GM12878 (cell line): ENCODE results near the gene MBD6. TPM values are rescaled to one million over a fixed set of nuclear protein-coding genes. Genes with fewer than 3 reads are reported as not detected.

Experiments
- ATF2 ChIP-seq: IDR thresholded peaks from 2 replicates; pipeline ENCODE4 v1.6.1; 2012; ENCODE audit warnings: low read length, inconsistent platforms
- ATF7 ChIP-seq: fragments of 450-650 bp; IDR thresholded peaks from 2 replicates; pipeline ENCODE4 v1.6.1; 2016; ENCODE audit warnings: low read depth, mild to moderate bottlenecking
- BHLHE40 ChIP-seq, 2 experiments: fragments of 450-650 bp in 1 of 2; IDR thresholded peaks; 2 replicates each; pipeline ENCODE4 v1.6.1; 2011 to 2017; ENCODE audit warnings: low read depth in 2 of 2, borderline replicate concordance in 1 of 2, improper control_type of control experiment in 1 of 2, low read length in 1 of 2, mild to moderate bottlenecking in 1 of 2
- CHD4 ChIP-seq: fragments of 200-600 bp; sonication (generic); IDR thresholded peaks from 2 replicates; pipeline ENCODE4 v1.6.1; 2016; ENCODE audit warnings: mild to moderate bottlenecking
- CUX1 ChIP-seq: IDR thresholded peaks from 2 replicates; pipeline ENCODE4 v1.6.1; 2012; ENCODE audit warnings: improper control_type of control experiment, low read depth, low read length; ENCODE audit not compliant: insufficient replicate concordance
- MLLT1 ChIP-seq: fragments of 450-650 bp; IDR thresholded peaks from 2 replicates; pipeline ENCODE4 v1.6.1; 2016; ENCODE audit warnings: mild to moderate bottlenecking
- NFYA ChIP-seq: IDR thresholded peaks from 2 replicates; pipeline ENCODE4 v1.6.1; 2011; ENCODE audit warnings: low read depth, mild to moderate bottlenecking, low read length, improper control_type of control experiment, borderline replicate concordance
- PRDM15 ChIP-seq: fragments of 450-650 bp; formaldehyde crosslinking; IDR thresholded peaks from 2 replicates; pipeline ENCODE4 v1.4.0; 2020; ENCODE audit warnings: mild to moderate bottlenecking, moderate library complexity
- REST ChIP-seq: IDR thresholded peaks from 2 replicates; pipeline ENCODE4 v1.6.1; 2012; ENCODE audit warnings: mild to moderate bottlenecking, low read depth, low read length
- STAT1 ChIP-seq: fragments of 450-650 bp; conservative IDR thresholded peaks from 2 replicates; pipeline ENCODE4 v1.6.1; 2014; ENCODE audit warnings: antibody characterized with exemption, mild to moderate bottlenecking
- ZNF384 ChIP-seq: IDR thresholded peaks from 2 replicates; pipeline ENCODE4 v1.6.1; 2012; ENCODE audit warnings: low read depth, mild to moderate bottlenecking, low read length, improper control_type of control experiment, borderline replicate concordance
- polyA plus RNA-seq, 11 experiments: library from polyadenylated mRNA; depleted of rRNA in 4 of 11; unstranded in 6 of 11; stranded (reverse) in 5 of 11; fragments of >200 nt; fragmentation: Nextera tagmentation in 4 of 11; fragmentation: Illumina TruSeq in 1 of 11; extraction: Ambion mirVana in 4 of 11; extraction: Trizol in 1 of 11; gene quantifications; 1 replicate in 1 of 11; 2 replicates in 10 of 11; pipeline versions ENCODE4 v1.2.1 to v1.2.3, GENCODE V29; 2011 to 2016; ENCODE audit warnings: inconsistent platforms in 2 of 11, missing spikeins in 2 of 11, low read depth in 1 of 11
- total RNA-seq, 4 experiments: library from RNA; depleted of rRNA in 3 of 4; stranded (reverse); fragments of >200 nt in 3 of 4; fragmentation: Illumina TruSeq in 1 of 4; extraction: Trizol in 1 of 4; gene quantifications; 2 replicates each; pipeline versions ENCODE4 v1.2.1 to v1.2.3, GENCODE V29; 2013 to 2021

MBD6 gene
- total and polyA plus RNA-seq, 10 of the 15 experiments (the other 5 are each of a cell fraction or from before 2014, with no cell fraction given) = 1.5 to 52.7 (median 6.8) TPM

- TF ChIP-seq PRDM15 (no peak), BHLHE40 (IDR thresholded peaks at IDR 0.05; ENCODE audit: borderline replicate concordance in 1 of 2, low read depth in 2 of 2, low read length in 1 of 2) (peak in 1 of 2 experiments; percentile 86; a peak in 3 of 4 replicates), ZNF384 (no peak), NFYA (no peak), CHD4 (no peak), ATF2 (no peak), CUX1 (no peak), STAT1 (peak; percentile 88; the same call in 1 of the 2 replicates), MLLT1 (no peak; the same call in 1 of the 2 replicates), ATF7 (peak; percentile 66), REST (no peak)
These were observed at the start of gene MBD6 (continued) for GRCh38 chr12:57522011-57522886.
